Testis (tissue), 3 donors: ENCODE data around the gene MED26. TPM values are rescaled to one million over a fixed set of nuclear protein-coding genes. Genes with fewer than 3 reads are reported as not detected.

Experiments
- DNase-seq: peaks from one replicate; pipeline ENCODE4 v3.0.0-alpha.2; 2019
- H3K27ac ChIP-seq, 2 donors: fragments of 200-600 bp; sonication (generic); one replicate each; pipeline ENCODE4 v1.5.1; 2019
- H3K27me3 ChIP-seq: fragments of 200-600 bp; sonication (generic); one replicate; pipeline ENCODE4 v1.5.1; 2019
- H3K36me3 ChIP-seq: fragments of 200-600 bp; sonication (generic); one replicate; pipeline ENCODE4 v1.5.1; 2017; ENCODE audit warnings: low read depth; ENCODE audit errors: missing control alignments
- H3K4me1 ChIP-seq: fragments of 200-600 bp; sonication (generic); one replicate; pipeline ENCODE4 v1.5.1; 2019
- H3K4me3 ChIP-seq, 2 donors: fragments of 200-600 bp; sonication (generic); one replicate each; pipeline ENCODE4 v1.5.1; 2017 to 2019
- H3K9me3 ChIP-seq: fragments of 200-600 bp; sonication (generic); one replicate; pipeline ENCODE4 v1.5.1; 2017
- CTCF ChIP-seq, 3 experiments: fragments of 450-650 bp in 2 of 3; fragments of 200-600 bp in 1 of 3; sonication (generic) in 1 of 3; IDR thresholded peaks; one replicate each; pipeline ENCODE4 v1.5.1; 2016 to 2019; ENCODE audit warnings: antibody characterized with exemption in 3 of 3, mild to moderate bottlenecking in 2 of 3, moderate library complexity in 1 of 3
- POLR2A ChIP-seq: fragments of 450-650 bp; IDR thresholded peaks from one replicate; pipeline ENCODE4 v1.6.1; 2017; ENCODE audit warnings: antibody characterized with exemption, mild to moderate bottlenecking, moderate library complexity
- WGBS, 2 donors: methylation state at CpG; one replicate each; pipeline ENCODE4 v1.1.5; 2018; 5-methylcytosine and 5-hydroxymethylcytosine counted together
- intact Hi-C: fragments of 100-400 bp; cut with DNase I; formaldehyde crosslinking; loops from one replicate; pipeline ENCODE4 v1.15.1; 2023; ENCODE audit warnings: low total_unique reads
- polyA plus RNA-seq: library from polyadenylated mRNA; stranded (reverse); fragments of 350-450 nt; fragmentation: Illumina TruSeq; extraction: RNeasy Lipid Tissue Mini Kit (QIAGEN cat#74804); gene quantifications from one replicate; pipeline ENCODE4 v1.2.3, GENCODE V29; 2014; ENCODE audit warnings: low read depth, low replicate concordance; ENCODE audit not compliant: insufficient read depth
- total RNA-seq, 2 donors: library from RNA; depleted of rRNA; stranded (reverse); fragments of >200 nt; gene quantifications; one replicate each; pipeline ENCODE4 v1.2.3, GENCODE V29; 2016

MED26 gene
- total and polyA plus RNA-seq, 3 donors from 2014 or later = 66.1 to 80.8 (median 66.5) TPM

DNA sequence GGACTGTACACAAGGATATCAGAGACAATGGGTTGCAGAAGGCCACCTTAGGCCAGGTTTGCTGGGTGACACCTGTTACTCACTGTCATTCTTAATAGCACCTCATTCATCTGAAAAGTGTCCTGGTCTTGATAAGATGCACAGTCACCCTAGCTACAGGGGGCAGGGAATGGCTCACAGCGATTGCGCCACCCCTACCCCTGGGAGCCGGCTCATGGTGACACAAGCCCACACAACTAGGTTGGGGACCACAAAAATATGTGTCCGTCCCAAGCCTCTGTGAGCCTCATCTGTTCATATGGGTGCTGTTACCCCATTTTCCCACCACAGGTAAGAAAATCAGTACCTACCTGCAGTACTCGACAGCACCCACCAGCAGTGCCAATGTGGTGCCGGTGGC is 23.4 kb downstream of the MED26 start:
- Histone ChIP-seq H3K27ac (no peak overlapping the region), H3K4me1 (peaks cover 56% of the 10 kb centered on the region)
- intact Hi-C loops = no loop called here

DNA sequence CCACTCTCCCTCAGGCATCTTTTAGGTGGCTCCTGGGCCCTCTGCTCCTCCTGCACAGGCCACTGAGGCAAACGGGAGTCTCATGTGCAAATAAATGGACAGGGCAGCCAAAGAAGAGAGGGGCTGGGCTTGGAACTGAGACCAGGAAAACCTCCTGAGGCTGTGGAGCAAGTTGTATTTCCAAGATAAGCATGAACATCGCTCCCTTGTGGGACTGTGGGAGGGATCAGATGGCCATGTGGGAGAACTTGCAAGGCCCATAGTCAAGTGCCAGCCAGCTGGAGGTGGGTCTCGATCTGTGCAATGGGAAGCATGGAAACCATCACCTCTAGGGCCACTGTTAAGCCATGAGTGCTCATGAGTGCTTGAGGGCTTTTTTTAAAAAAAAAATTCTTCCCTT is 24.9 kb downstream of the MED26 start:
- Histone ChIP-seq H3K4me1 (peaks cover 65% of the 10 kb centered on the region), H3K36me3 (no peaks in the 10 kb centered on the region), H3K27ac (no peak overlapping the region), H3K4me3 (no peak overlapping the region), H3K9me3 (no peaks in the 10 kb centered on the region), H3K27me3 (no peaks in the 10 kb centered on the region)
- intact Hi-C loops = no loop called here
- WGBS, 2 donors = 32 to 34% methylated on average over 3 of the region's 3 CpGs
- TF ChIP-seq POLR2A = no peak
- no peak for TF ChIP-seq CTCF (IDR thresholded peaks at IDR 0.05)
- DNase-seq = no peak

More for the DNA sequence above, 23.4 kb downstream of the MED26 start:
- WGBS, 2 donors = 92 to 94% methylated on average over 5 to 6 of the region's 6 CpGs
- no peaks in the 10 kb centered on the region for H3K9me3 ChIP-seq
- H3K27me3 ChIP-seq = no peaks in the 10 kb centered on the region
- H3K4me3 ChIP-seq = no peak overlapping the region
- no peaks in the 10 kb centered on the region for H3K36me3 ChIP-seq
- TF ChIP-seq CTCF (IDR thresholded peaks at IDR 0.05) (no peak), POLR2A (no peak)
- no peak for DNase-seq

GRCh38 chr19:16601378-16602052 is 26.5 kb downstream of the MED26 start:
- no peak for DNase-seq
- Histone ChIP-seq H3K9me3 (no peaks in the 10 kb centered on the region), H3K27me3 (no peaks in the 10 kb centered on the region), H3K4me1 (peaks cover 69% of the 10 kb centered on the region), H3K36me3 (no peaks in the 10 kb centered on the region), H3K4me3 (no peak overlapping the region), H3K27ac (no peak overlapping the region)
- TF ChIP-seq POLR2A (no peak), CTCF (IDR thresholded peaks at IDR 0.05) (no peak)
- intact Hi-C loops = no loop called here
- 72 to 86% methylated on average over 20 of the region's 20 CpGs for WGBS, 2 donors

GRCh38 chr19:16600824-16601223 is 27.2 kb downstream of the MED26 start:
- Histone ChIP-seq H3K27ac (no peak overlapping the region), H3K9me3 (no peaks in the 10 kb centered on the region), H3K36me3 (no peaks in the 10 kb centered on the region), H3K27me3 (no peaks in the 10 kb centered on the region), H3K4me1 (peaks cover 64% of the 10 kb centered on the region), H3K4me3 (no peak overlapping the region)
- intact Hi-C loops = no loop called here
- no peak for DNase-seq
- WGBS, 2 donors = 79 to 85% methylated on average over 5 of the region's 5 CpGs
- TF ChIP-seq POLR2A (no peak), CTCF (IDR thresholded peaks at IDR 0.05) (no peak)
